GM19468 (cell line): ENCODE results near the gene NDUFV3.
"Not testable (repeated sequence)": the region's sequence is repeated elsewhere in the genome, so short reads cannot be mapped to it uniquely, and the experiment has no call there.

Experiments used
- ATAC-seq: cut with Tn5 transposase; IDR thresholded peaks from one replicate; pipeline ENCODE4 v1.9.1; 2021; ENCODE audit warnings: mild to moderate bottlenecking, moderate library complexity, moderate number of reproducible peaks; ENCODE audit not compliant: unreplicated experiment; ENCODE audit errors: extremely low read depth

NDUFV3 gene

GRCh38 chr21:42855171-42855936 is 37.8 kb upstream of the NDUFV3 start:
- ATAC-seq, result no peak

- ATAC-seq, result no peak
Measured at GRCh38 chr21:42855937-42856335, 37.2 kb upstream of the NDUFV3 start.

GRCh38 chr21:42857216-42857615 is 35.9 kb upstream of the NDUFV3 start:
- no peak for ATAC-seq

- no peak for ATAC-seq
Measured at GRCh38 chr21:42858185-42858847, 34.8 kb upstream of the NDUFV3 start.

- ATAC-seq, result no peak
Measured at GRCh38 chr21:42858957-42859890, 33.9 kb upstream of the NDUFV3 start.

- no peak for ATAC-seq
Measured at GRCh38 chr21:42859891-42860230, 33.2 kb upstream of the NDUFV3 start.

- ATAC-seq, result no peak
Measured at GRCh38 chr21:42860345-42860744, 32.8 kb upstream of the NDUFV3 start.

- no peak for ATAC-seq
Measured at GRCh38 chr21:42861311-42861847, 31.7 kb upstream of the NDUFV3 start.

GRCh38 chr21:42861848-42862400 is 31.2 kb upstream of the NDUFV3 start:
- no peak for ATAC-seq

GRCh38 chr21:42862774-42863503 is 30.2 kb upstream of the NDUFV3 start:
- no peak for ATAC-seq

GRCh38 chr21:42863504-42863870 is 29.6 kb upstream of the NDUFV3 start:
- no peak for ATAC-seq

GRCh38 chr21:42864286-42864685 is 28.8 kb upstream of the NDUFV3 start:
- ATAC-seq, result no peak

GRCh38 chr21:42864815-42865775 is 28.0 kb upstream of the NDUFV3 start:
- no peak for ATAC-seq

- no peak for ATAC-seq
Measured at GRCh38 chr21:42865776-42866160, 27.3 kb upstream of the NDUFV3 start.

- no peak for ATAC-seq
Measured at GRCh38 chr21:42868196-42868595, 24.9 kb upstream of the NDUFV3 start.

GRCh38 chr21:42873096-42873495 is 20.0 kb upstream of the NDUFV3 start:
- no peak for ATAC-seq

- not testable (repeated sequence) for ATAC-seq
Measured at GRCh38 chr21:42875811-42876210, 17.3 kb upstream of the NDUFV3 start.

- peak; percentile 2 for ATAC-seq
Measured at GRCh38 chr21:42878678-42878992, 14.5 kb upstream of the NDUFV3 start.
